GM23338 (cell line): ENCODE results near the gene PLXNA2. TPM values are rescaled to one million over a fixed set of nuclear protein-coding genes. Genes with fewer than 3 reads are reported as not detected.

Experiments used
- ATAC-seq: fragments of 200-7000 bp; cut with Tn5 transposase; 3 replicates; pipeline ENCODE4 v1.9.1; 2020
- DNase-seq: peaks from one replicate; pipeline ENCODE4 v3.0.0-alpha.2; 2015; ENCODE audit warnings: low spot score
- H2AFZ ChIP-seq: fragments of 200-600 bp; sonication (generic); 2 replicates; pipeline ENCODE4 v1.8.0; 2016; ENCODE audit warnings: antibody characterized with exemption, mild to moderate bottlenecking, moderate library complexity
- H3F3A ChIP-seq: fragments of 200-600 bp; sonication (generic); replicated peaks from 2 replicates; pipeline ENCODE4 v1.8.0; 2017; ENCODE audit warnings: antibody characterized with exemption, mixed run types, low read depth
- H3K27ac ChIP-seq: fragments of 200-600 bp; sonication (generic); 2 replicates; pipeline ENCODE4 v1.6.1; 2016; ENCODE audit warnings: low read depth
- H3K27me3 ChIP-seq: fragments of 200-600 bp; sonication (generic); 2 replicates; pipeline ENCODE4 v1.8.0; 2016; ENCODE audit warnings: mild to moderate bottlenecking, mixed run types, moderate library complexity; ENCODE audit not compliant: insufficient read depth
- H3K36me3 ChIP-seq: fragments of 200-600 bp; sonication (generic); 2 replicates; pipeline ENCODE4 v1.8.0; 2016; ENCODE audit warnings: mild to moderate bottlenecking; ENCODE audit not compliant: insufficient read depth
- H3K4me1 ChIP-seq: fragments of 200-600 bp; sonication (generic); 2 replicates; pipeline ENCODE4 v1.8.0; 2016; ENCODE audit warnings: mild to moderate bottlenecking, moderate library complexity; ENCODE audit not compliant: insufficient read depth
- H3K4me2 ChIP-seq: fragments of 200-600 bp; sonication (generic); 2 replicates; pipeline ENCODE4 v1.7.1; 2017; ENCODE audit warnings: mixed run types
- H3K4me3 ChIP-seq: fragments of 200-600 bp; sonication (generic); 2 replicates; pipeline ENCODE4 v1.6.1; 2016; ENCODE audit warnings: mixed run types
- H3K79me2 ChIP-seq: fragments of 200-600 bp; sonication (generic); replicated peaks from 2 replicates; pipeline ENCODE4 v1.8.0; 2017; ENCODE audit warnings: mild to moderate bottlenecking; ENCODE audit not compliant: insufficient read depth
- H3K9me2 ChIP-seq: fragments of 200-600 bp; sonication (generic); 2 replicates; pipeline ENCODE4 v1.8.0; 2017; ENCODE audit not compliant: insufficient read depth
- H4K20me1 ChIP-seq: fragments of 200-600 bp; sonication (generic); replicated peaks from 2 replicates; pipeline ENCODE4 v1.8.0; 2017; ENCODE audit warnings: mild to moderate bottlenecking; ENCODE audit not compliant: insufficient read depth
- H3K27ac Mint-ChIP-seq: 2 replicates; pipeline ENCODE4 v1.8.0; 2020; ENCODE audit warnings: inconsistent platforms, mild to moderate bottlenecking, moderate library complexity, mixed read lengths
- H3K27me3 Mint-ChIP-seq: 3 replicates; pipeline ENCODE4 v1.8.0; 2022; ENCODE audit warnings: low read depth, mild to moderate bottlenecking, moderate library complexity, mixed read lengths, inconsistent platforms; ENCODE audit not compliant: insufficient read depth, poor library complexity
- H3K36me3 Mint-ChIP-seq: 3 replicates; pipeline ENCODE4 v1.8.0; 2021; ENCODE audit warnings: low read depth, mild to moderate bottlenecking, inconsistent platforms, moderate library complexity, mixed read lengths
- H3K4me1 Mint-ChIP-seq: 3 replicates; pipeline ENCODE4 v1.8.0; 2020; ENCODE audit warnings: mild to moderate bottlenecking, inconsistent platforms, mixed read lengths
- H3K4me3 Mint-ChIP-seq: 3 replicates; pipeline ENCODE4 v1.8.0; 2021; ENCODE audit warnings: moderate library complexity, mild to moderate bottlenecking, inconsistent platforms, mixed read lengths
- H3K9me3 Mint-ChIP-seq: 3 replicates; pipeline ENCODE4 v1.8.0; 2020; ENCODE audit warnings: moderate library complexity, mild to moderate bottlenecking, inconsistent platforms, mixed read lengths
- CREB1 ChIP-seq: fragments of 250-450 bp; sonication (Bioruptor Pico); IDR thresholded peaks from 2 replicates; pipeline ENCODE4 v1.5.0; 2020; ENCODE audit warnings: low read depth, mild to moderate bottlenecking, moderate library complexity
- EZH2 ChIP-seq: fragments of 200-600 bp; sonication (generic); IDR thresholded peaks from one replicate; pipeline ENCODE4 v1.8.0; 2017; ENCODE audit warnings: antibody characterized with exemption, mild to moderate bottlenecking, low read depth; ENCODE audit not compliant: unreplicated experiment
- ZNF114 ChIP-seq: fragments of 250-450 bp; sonication (Bioruptor Pico); IDR thresholded peaks from 2 replicates; pipeline ENCODE4 v1.5.0; 2020; ENCODE audit warnings: mild to moderate bottlenecking, moderate library complexity
- ZNF331 ChIP-seq: fragments of 250-450 bp; sonication (Bioruptor Pico); IDR thresholded peaks from 2 replicates; pipeline ENCODE4 v1.5.0; 2020; ENCODE audit warnings: low read depth, mild to moderate bottlenecking, moderate library complexity
- polyA plus RNA-seq: library from polyadenylated mRNA; unstranded; fragments of >200 nt; fragmentation: Nextera tagmentation; extraction: Ambion mirVana; gene quantifications from 2 replicates; pipeline ENCODE4 v1.2.1, GENCODE V29; 2016
- total RNA-seq: library from RNA; depleted of rRNA; stranded (reverse); fragments of >200 nt; shearing (Covaris generic); gene quantifications from 2 replicates; pipeline ENCODE4 v1.2.3, GENCODE V29; 2014
- TF ChIP-seq, protein P1 (sequence below): fragments of 250-450 bp; sonication (Bioruptor Pico); IDR thresholded peaks from 2 replicates; pipeline ENCODE4 v1.5.0; 2020; ENCODE audit warnings: mild to moderate bottlenecking, moderate library complexity
- TF ChIP-seq, protein P2 (sequence below): IDR thresholded peaks from 2 replicates; pipeline ENCODE4 v1.6.1; 2016; ENCODE audit warnings: antibody characterized with exemption
- TF ChIP-seq, protein P3 (sequence below): IDR thresholded peaks from one replicate; pipeline ENCODE4 v1.6.1; 2018; ENCODE audit warnings: antibody characterized with exemption; ENCODE audit not compliant: unreplicated experiment
- TF ChIP-seq, protein P4 (sequence below), 2 experiments: fragments of 200-600 bp in 1 of 2; sonication (generic) in 1 of 2; conservative IDR thresholded peaks; 2 replicates each; pipeline versions ENCODE4 v1.5.1 to v1.6.1; 2016 to 2017; ENCODE audit warnings: antibody characterized with exemption in 2 of 2, low read depth in 2 of 2, mild to moderate bottlenecking in 2 of 2, moderate library complexity in 1 of 2

Gene PLXNA2
- total and polyA plus RNA-seq, 2 experiments from 2014 or later = 0.40 to 1.8 TPM

DNA sequence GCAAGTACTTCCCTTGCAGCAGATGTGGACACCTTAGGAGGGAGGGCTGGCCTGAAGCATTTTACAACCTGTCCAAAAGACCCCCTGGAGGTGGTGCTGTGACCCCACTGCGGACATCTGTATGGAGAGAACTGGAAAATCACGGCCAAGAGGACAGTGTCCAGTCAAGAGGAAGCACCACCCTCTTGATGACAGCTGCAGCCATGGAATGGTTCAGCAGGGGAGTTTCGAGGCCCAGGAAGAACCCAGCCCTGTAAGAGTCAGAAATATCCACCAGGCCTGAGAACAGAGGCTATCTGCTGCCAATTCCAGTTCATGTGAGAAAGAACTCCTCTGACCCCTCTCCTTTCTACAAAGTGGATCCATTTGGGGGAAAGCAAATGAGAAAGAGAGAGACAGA, 126.8 kb downstream of the PLXNA2 start (continued):
- TF ChIP-seq, protein P1, sequence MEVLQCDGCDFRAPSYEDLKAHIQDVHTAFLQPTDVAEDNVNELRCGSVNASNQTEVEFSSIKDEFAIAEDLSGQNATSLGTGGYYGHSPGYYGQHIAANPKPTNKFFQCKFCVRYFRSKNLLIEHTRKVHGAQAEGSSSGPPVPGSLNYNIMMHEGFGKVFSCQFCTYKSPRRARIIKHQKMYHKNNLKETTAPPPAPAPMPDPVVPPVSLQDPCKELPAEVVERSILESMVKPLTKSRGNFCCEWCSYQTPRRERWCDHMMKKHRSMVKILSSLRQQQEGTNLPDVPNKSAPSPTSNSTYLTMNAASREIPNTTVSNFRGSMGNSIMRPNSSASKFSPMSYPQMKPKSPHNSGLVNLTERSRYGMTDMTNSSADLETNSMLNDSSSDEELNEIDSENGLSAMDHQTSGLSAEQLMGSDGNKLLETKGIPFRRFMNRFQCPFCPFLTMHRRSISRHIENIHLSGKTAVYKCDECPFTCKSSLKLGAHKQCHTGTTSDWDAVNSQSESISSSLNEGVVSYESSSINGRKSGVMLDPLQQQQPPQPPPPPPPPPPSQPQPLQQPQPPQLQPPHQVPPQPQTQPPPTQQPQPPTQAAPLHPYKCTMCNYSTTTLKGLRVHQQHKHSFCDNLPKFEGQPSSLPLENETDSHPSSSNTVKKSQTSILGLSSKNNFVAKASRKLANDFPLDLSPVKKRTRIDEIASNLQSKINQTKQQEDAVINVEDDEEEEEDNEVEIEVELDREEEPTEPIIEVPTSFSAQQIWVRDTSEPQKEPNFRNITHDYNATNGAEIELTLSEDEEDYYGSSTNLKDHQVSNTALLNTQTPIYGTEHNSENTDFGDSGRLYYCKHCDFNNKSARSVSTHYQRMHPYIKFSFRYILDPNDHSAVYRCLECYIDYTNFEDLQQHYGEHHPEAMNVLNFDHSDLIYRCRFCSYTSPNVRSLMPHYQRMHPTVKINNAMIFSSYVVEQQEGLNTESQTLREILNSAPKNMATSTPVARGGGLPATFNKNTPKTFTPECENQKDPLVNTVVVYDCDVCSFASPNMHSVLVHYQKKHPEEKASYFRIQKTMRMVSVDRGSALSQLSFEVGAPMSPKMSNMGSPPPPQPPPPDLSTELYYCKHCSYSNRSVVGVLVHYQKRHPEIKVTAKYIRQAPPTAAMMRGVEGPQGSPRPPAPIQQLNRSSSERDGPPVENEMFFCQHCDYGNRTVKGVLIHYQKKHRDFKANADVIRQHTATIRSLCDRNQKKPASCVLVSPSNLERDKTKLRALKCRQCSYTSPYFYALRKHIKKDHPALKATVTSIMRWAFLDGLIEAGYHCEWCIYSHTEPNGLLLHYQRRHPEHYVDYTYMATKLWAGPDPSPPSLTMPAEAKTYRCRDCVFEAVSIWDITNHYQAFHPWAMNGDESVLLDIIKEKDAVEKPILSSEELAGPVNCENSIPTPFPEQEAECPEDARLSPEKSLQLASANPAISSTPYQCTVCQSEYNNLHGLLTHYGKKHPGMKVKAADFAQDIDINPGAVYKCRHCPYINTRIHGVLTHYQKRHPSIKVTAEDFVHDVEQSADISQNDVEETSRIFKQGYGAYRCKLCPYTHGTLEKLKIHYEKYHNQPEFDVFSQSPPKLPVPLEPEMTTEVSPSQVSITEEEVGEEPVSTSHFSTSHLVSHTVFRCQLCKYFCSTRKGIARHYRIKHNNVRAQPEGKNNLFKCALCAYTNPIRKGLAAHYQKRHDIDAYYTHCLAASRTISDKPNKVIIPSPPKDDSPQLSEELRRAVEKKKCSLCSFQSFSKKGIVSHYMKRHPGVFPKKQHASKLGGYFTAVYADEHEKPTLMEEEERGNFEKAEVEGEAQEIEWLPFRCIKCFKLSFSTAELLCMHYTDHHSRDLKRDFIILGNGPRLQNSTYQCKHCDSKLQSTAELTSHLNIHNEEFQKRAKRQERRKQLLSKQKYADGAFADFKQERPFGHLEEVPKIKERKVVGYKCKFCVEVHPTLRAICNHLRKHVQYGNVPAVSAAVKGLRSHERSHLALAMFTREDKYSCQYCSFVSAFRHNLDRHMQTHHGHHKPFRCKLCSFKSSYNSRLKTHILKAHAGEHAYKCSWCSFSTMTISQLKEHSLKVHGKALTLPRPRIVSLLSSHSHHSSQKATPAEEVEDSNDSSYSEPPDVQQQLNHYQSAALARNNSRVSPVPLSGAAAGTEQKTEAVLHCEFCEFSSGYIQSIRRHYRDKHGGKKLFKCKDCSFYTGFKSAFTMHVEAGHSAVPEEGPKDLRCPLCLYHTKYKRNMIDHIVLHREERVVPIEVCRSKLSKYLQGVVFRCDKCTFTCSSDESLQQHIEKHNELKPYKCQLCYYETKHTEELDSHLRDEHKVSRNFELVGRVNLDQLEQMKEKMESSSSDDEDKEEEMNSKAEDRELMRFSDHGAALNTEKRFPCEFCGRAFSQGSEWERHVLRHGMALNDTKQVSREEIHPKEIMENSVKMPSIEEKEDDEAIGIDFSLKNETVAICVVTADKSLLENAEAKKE (CRISPR knock-in tag) = no peak
- TF ChIP-seq ZNF331 = no peak

DNA sequence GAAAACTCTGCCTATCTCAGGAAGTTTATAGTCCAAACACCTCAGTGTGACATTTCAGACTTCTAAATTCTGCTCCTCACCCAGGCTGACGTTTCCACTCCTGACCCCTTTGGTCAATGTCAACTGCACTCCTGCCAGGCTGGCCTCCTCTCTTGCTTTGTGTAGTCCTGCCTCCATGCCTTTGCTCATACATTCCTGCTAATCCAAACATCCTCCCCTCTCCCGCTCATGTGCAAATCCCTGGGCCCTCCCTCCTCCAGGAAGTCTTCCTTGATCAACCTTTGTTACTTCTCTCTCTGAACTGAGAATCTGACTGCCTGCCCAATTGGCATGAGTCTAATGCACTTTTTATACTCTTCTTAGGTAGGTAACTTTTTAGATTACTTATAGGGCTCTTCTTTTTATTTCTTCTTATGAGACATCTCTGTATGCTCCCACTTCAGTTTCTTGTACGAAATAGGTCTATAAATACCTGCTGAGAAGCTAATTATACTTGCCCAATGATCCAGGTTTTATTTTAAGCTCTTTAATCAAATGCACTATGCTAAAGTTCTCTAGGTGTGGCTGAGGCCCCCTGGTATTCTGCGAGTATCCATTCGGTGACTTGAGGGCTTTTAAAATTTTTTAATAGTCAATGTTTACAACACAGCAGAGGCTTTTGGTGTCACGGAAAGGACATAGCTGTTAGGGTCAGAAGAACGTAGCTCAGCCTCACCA, 128.1 kb downstream of the PLXNA2 start:
- Histone ChIP-seq H3K27ac (no peak overlapping the region), H3F3A (no peaks in the 10 kb centered on the region), H3K79me2 (no peaks in the 10 kb centered on the region), H3K36me3 (no peaks in the 10 kb centered on the region), H3K9me2 (no peaks in the 10 kb centered on the region), H3K4me1 (peaks cover 5% of the 10 kb centered on the region; the same call in 1 of the 2 replicates), H2AFZ (no peak overlapping the region), H3K4me2 (no peak overlapping the region), H4K20me1 (no peaks in the 10 kb centered on the region), H3K4me3 (no peak overlapping the region), H3K27me3 (no peaks in the 10 kb centered on the region)
- ATAC-seq (peak; percentile 41; the same call in 2 of the 3 replicates), DNase-seq (peak; percentile 21)
- Mint-ChIP-seq H3K36me3 (no peaks in the 10 kb centered on the region), H3K4me1 (peaks cover 12% of the 10 kb centered on the region), H3K4me3 (no peak overlapping the region), H3K9me3 (no peaks in the 10 kb centered on the region), H3K27me3 (peaks cover 4% of the 10 kb centered on the region), H3K27ac (no peak overlapping the region)
- TF ChIP-seq CREB1 (CRISPR knock-in tag) (no peak), ZNF114 (CRISPR knock-in tag) (no peak), ZNF331 (no peak), EZH2 (no peak)
- TF ChIP-seq, protein P2, sequence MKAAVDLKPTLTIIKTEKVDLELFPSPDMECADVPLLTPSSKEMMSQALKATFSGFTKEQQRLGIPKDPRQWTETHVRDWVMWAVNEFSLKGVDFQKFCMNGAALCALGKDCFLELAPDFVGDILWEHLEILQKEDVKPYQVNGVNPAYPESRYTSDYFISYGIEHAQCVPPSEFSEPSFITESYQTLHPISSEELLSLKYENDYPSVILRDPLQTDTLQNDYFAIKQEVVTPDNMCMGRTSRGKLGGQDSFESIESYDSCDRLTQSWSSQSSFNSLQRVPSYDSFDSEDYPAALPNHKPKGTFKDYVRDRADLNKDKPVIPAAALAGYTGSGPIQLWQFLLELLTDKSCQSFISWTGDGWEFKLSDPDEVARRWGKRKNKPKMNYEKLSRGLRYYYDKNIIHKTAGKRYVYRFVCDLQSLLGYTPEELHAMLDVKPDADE = no peak
- TF ChIP-seq, protein P3, sequence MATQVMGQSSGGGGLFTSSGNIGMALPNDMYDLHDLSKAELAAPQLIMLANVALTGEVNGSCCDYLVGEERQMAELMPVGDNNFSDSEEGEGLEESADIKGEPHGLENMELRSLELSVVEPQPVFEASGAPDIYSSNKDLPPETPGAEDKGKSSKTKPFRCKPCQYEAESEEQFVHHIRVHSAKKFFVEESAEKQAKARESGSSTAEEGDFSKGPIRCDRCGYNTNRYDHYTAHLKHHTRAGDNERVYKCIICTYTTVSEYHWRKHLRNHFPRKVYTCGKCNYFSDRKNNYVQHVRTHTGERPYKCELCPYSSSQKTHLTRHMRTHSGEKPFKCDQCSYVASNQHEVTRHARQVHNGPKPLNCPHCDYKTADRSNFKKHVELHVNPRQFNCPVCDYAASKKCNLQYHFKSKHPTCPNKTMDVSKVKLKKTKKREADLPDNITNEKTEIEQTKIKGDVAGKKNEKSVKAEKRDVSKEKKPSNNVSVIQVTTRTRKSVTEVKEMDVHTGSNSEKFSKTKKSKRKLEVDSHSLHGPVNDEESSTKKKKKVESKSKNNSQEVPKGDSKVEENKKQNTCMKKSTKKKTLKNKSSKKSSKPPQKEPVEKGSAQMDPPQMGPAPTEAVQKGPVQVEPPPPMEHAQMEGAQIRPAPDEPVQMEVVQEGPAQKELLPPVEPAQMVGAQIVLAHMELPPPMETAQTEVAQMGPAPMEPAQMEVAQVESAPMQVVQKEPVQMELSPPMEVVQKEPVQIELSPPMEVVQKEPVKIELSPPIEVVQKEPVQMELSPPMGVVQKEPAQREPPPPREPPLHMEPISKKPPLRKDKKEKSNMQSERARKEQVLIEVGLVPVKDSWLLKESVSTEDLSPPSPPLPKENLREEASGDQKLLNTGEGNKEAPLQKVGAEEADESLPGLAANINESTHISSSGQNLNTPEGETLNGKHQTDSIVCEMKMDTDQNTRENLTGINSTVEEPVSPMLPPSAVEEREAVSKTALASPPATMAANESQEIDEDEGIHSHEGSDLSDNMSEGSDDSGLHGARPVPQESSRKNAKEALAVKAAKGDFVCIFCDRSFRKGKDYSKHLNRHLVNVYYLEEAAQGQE = no peak
- TF ChIP-seq, protein P4, sequence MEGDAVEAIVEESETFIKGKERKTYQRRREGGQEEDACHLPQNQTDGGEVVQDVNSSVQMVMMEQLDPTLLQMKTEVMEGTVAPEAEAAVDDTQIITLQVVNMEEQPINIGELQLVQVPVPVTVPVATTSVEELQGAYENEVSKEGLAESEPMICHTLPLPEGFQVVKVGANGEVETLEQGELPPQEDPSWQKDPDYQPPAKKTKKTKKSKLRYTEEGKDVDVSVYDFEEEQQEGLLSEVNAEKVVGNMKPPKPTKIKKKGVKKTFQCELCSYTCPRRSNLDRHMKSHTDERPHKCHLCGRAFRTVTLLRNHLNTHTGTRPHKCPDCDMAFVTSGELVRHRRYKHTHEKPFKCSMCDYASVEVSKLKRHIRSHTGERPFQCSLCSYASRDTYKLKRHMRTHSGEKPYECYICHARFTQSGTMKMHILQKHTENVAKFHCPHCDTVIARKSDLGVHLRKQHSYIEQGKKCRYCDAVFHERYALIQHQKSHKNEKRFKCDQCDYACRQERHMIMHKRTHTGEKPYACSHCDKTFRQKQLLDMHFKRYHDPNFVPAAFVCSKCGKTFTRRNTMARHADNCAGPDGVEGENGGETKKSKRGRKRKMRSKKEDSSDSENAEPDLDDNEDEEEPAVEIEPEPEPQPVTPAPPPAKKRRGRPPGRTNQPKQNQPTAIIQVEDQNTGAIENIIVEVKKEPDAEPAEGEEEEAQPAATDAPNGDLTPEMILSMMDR (conservative IDR thresholded peaks at IDR 0.05; ENCODE audit: low read depth in 2 of 2) = no peak
